B cell (primary cell): Measurements from ENCODE around the gene CTDSPL. TPM values are rescaled to one million over a fixed set of nuclear protein-coding genes. Genes with fewer than 3 reads are reported as not detected.

ENCODE experiments used
- ATAC-seq: fragments of 200-7000 bp; cut with Tn5 transposase; one replicate; pipeline ENCODE4 v1.10.0; 2021; ENCODE audit warnings: low read depth, mild to moderate bottlenecking, moderate number of reproducible peaks, moderate library complexity
- CTCF ChIA-PET: fragments of 350-600 bp; sonication (Branson Sonifier 250); formaldehyde crosslinking; loops from one replicate; lab custom pipeline; 2021; ENCODE audit warnings: antibody characterized with exemption, inconsistent platforms; lab: Charles Lee
- POLR2A ChIA-PET: fragments of 350-600 bp; sonication (Branson Sonifier 250); formaldehyde crosslinking; loops from one replicate; lab custom pipeline; 2021; ENCODE audit warnings: antibody characterized with exemption; lab: Charles Lee
- DNase-seq: peaks from one replicate; pipeline ENCODE4 v3.0.0; 2013
- H2AFZ ChIP-seq: 2 replicates; pipeline ENCODE4 v1.6.1; 2012; ENCODE audit warnings: mild to moderate bottlenecking, low read depth, low read length; ENCODE audit not compliant: insufficient read depth, poor library complexity, severe bottlenecking
- H3K27ac ChIP-seq, 2 donors: 1 replicate in 1 of 2; 2 replicates in 1 of 2; pipeline ENCODE4 v1.5.1; 2012 to 2013; ENCODE audit warnings: low read length in 2 of 2, mild to moderate bottlenecking in 2 of 2, moderate library complexity in 1 of 2
- H3K27me3 ChIP-seq, 4 experiments: fragments of 200-600 bp in 1 of 4; sonication (generic) in 1 of 4; replicated peaks in 1 of 4; 1 replicate in 2 of 4; 2 replicates in 2 of 4; pipeline versions ENCODE4 v1.6.1 to v1.7.0; 2013 to 2016; ENCODE audit warnings: low read length in 3 of 4, mild to moderate bottlenecking in 2 of 4, mixed read lengths in 1 of 4, moderate library complexity in 1 of 4; ENCODE audit not compliant: insufficient read depth in 4 of 4, control insufficient read depth in 3 of 4; ENCODE audit errors: control extremely low read depth in 1 of 4
- H3K36me3 ChIP-seq, 2 experiments: replicated peaks in 1 of 2; 1 replicate in 1 of 2; 2 replicates in 1 of 2; pipeline versions ENCODE4 v1.6.1 to v1.7.1; 2013; ENCODE audit warnings: low read length in 1 of 2; ENCODE audit not compliant: insufficient read depth in 2 of 2, control insufficient read depth in 1 of 2; ENCODE audit errors: control extremely low read depth in 1 of 2, extremely low read depth in 1 of 2
- H3K4me1 ChIP-seq, 2 donors: fragments of 200-600 bp in 1 of 2; sonication (generic) in 1 of 2; 1 replicate in 1 of 2; 2 replicates in 1 of 2; pipeline versions ENCODE4 v1.5.1 to v1.6.1; 2013 to 2017; ENCODE audit warnings: low read length in 2 of 2; ENCODE audit not compliant: control insufficient read depth in 2 of 2, insufficient read depth in 2 of 2
- H3K4me2 ChIP-seq: replicated peaks from 2 replicates; pipeline ENCODE3; 2012; ENCODE audit warnings: mild to moderate bottlenecking, low read depth, low read length; ENCODE audit not compliant: poor library complexity, severe bottlenecking
- H3K4me3 ChIP-seq, 5 experiments: fragments of 200-600 bp in 1 of 5; sonication (generic) in 1 of 5; 1 replicate in 3 of 5; 2 replicates in 2 of 5; pipeline versions ENCODE4 v1.5.1 to v1.7.0; 2011 to 2016; ENCODE audit warnings: low read length in 4 of 5, mild to moderate bottlenecking in 4 of 5, low read depth in 2 of 5, control low read depth in 1 of 5, moderate library complexity in 1 of 5; ENCODE audit not compliant: insufficient read depth in 1 of 5; ENCODE audit errors: control extremely low read depth in 1 of 5, extremely low read depth in 1 of 5
- H3K79me2 ChIP-seq: fragments of 200-600 bp; sonication (generic); one replicate; pipeline ENCODE4 v1.6.0; 2016; ENCODE audit warnings: low read length; ENCODE audit not compliant: control insufficient read depth, insufficient read depth
- H3K9ac ChIP-seq: fragments of 200-600 bp; sonication (generic); 2 replicates; pipeline ENCODE4 v1.6.1; 2017; ENCODE audit warnings: mild to moderate bottlenecking, low read length, moderate library complexity
- H3K9me3 ChIP-seq, 3 donors: one replicate each; pipeline versions ENCODE4 v1.6.1 to v1.7.1; 2013; ENCODE audit warnings: low read length in 2 of 3; ENCODE audit not compliant: control insufficient read depth in 2 of 3, insufficient read depth in 1 of 3; ENCODE audit errors: control extremely low read depth in 1 of 3
- H4K20me1 ChIP-seq: 2 replicates; pipeline ENCODE4 v1.6.0; 2012; ENCODE audit warnings: mild to moderate bottlenecking, low read length; ENCODE audit not compliant: insufficient read depth, control insufficient read depth, poor library complexity, severe bottlenecking
- H3K27ac Mint-ChIP-seq: one replicate; pipeline ENCODE4 v1.8.0; 2021; ENCODE audit warnings: mixed read lengths
- H3K27me3 Mint-ChIP-seq: one replicate; pipeline ENCODE4 v1.8.0; 2021; ENCODE audit warnings: mixed read lengths
- H3K4me1 Mint-ChIP-seq: one replicate; pipeline ENCODE4 v1.8.0; 2021; ENCODE audit warnings: mixed read lengths
- H3K4me3 Mint-ChIP-seq: one replicate; pipeline ENCODE4 v1.8.0; 2021; ENCODE audit warnings: mixed read lengths
- H3K9me3 Mint-ChIP-seq: one replicate; pipeline ENCODE4 v1.8.0; 2022; ENCODE audit warnings: mixed read lengths; ENCODE audit not compliant: insufficient read depth
- EZH2 ChIP-seq: IDR thresholded peaks from 2 replicates; pipeline ENCODE4 v1.6.1; 2012; ENCODE audit warnings: borderline replicate concordance, low read depth, mild to moderate bottlenecking, moderate library complexity, low read length; ENCODE audit not compliant: insufficient read depth, poor library complexity, severe bottlenecking
- WGBS: methylation state at CpG from one replicate; pipeline ENCODE4 v1.1.5; 2013; ENCODE audit warnings: missing lambda C conversion rate; ENCODE audit not compliant: insufficient coverage; 5-methylcytosine and 5-hydroxymethylcytosine counted together
- intact Hi-C: fragments of 100-400 bp; cut with micrococcal nuclease; formaldehyde crosslinking; loops from one replicate; pipeline ENCODE4 v1.10.0; 2022
- polyA plus RNA-seq: library from polyadenylated mRNA; depleted of rRNA; stranded (reverse); fragments of >200 nt; gene quantifications from 2 replicates; pipeline ENCODE4 v1.2.3, GENCODE V29; 2012
- total RNA-seq, 2 donors: library from RNA; stranded (reverse); fragments of 120-200 nt in 1 of 2; gene quantifications; 1 replicate in 1 of 2; 2 replicates in 1 of 2; pipeline versions ENCODE4 v1.2.3 to v1.2.4, GENCODE V29; 2013 to 2022
- TF ChIP-seq, protein P1 (sequence below): fragments of 200-600 bp; IDR thresholded peaks from one replicate; pipeline ENCODE4 v1.8.0; 2022; ENCODE audit warnings: antibody characterized with exemption, mild to moderate bottlenecking

Gene CTDSPL
- total and polyA plus RNA-seq, 2 donors (not counting 1 experiment from before 2014, with no cell fraction given), result not detected

DNA sequence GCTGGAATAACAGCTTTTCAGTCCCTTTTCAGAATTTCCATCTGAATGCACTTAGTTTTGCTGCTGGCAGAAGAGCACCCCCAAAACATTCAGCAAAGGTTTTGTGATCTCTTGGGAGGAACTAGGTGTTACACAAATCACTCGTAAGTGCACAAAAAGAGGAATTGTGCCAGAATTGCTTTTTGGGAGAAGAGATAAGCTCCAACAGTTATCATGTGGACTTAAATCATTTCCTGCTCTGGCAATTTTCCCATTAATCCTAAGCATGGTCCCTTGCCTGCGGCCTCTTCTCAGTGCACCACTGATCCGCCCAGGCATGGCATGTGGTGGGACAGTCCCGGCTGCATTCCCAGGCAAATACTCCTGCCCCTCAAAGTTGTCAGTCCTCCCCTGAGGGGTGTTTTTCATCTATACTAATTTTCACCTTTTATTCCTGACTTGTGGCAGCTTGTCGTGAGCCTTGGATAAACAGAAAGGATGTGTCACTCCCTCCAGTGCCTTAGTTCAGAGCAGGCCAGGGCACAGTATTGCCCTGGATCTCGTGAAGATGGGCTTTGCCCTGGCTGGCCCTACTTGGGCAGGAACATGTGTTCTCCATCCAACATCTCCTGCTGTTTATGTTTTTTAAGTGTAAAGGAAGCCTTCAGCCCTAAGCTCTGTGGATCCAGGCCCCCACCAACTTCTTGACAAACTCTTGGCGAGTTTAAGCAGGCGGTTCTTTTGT is 84.3 kb downstream of the CTDSPL start:
- DNase-seq, result no peak
- H3K4me3 Mint-ChIP-seq, result no peak overlapping the region
- no peak overlapping the region for H3K4me2 ChIP-seq
- no peaks in the 10 kb centered on the region for H3K79me2 ChIP-seq
- no peak overlapping the region for H3K27ac ChIP-seq
- ChIA-PET POLR2A (no interaction called here), CTCF (interaction anchor here (0.7 kb wide), 1 partner anchor 17 kb away, joined by 4 read pairs; no protein-coding TSS in a partner anchor)
- no peak for TF ChIP-seq EZH2
- H3K36me3 ChIP-seq, result no peaks in the 10 kb centered on the region
- H3K27me3 Mint-ChIP-seq, result no peaks in the 10 kb centered on the region
- intact Hi-C loops, result no loop called here
- H2AFZ ChIP-seq, result no peak overlapping the region
- H3K4me1 Mint-ChIP-seq, result no peaks in the 10 kb centered on the region
- H3K9me3 Mint-ChIP-seq, result no peaks in the 10 kb centered on the region
- no peaks in the 10 kb centered on the region for H3K9me3 ChIP-seq
- H3K9ac ChIP-seq, result no peak overlapping the region
- 60% methylated on average over 4 of the region's 8 CpGs for WGBS
- no peaks in the 10 kb centered on the region for H3K27me3 ChIP-seq
- H3K4me3 ChIP-seq, result no peak overlapping the region
- no peaks in the 10 kb centered on the region for H3K4me1 ChIP-seq
- no peak for ATAC-seq
- no peaks in the 10 kb centered on the region for H4K20me1 ChIP-seq
- H3K27ac Mint-ChIP-seq, result no peak overlapping the region

DNA sequence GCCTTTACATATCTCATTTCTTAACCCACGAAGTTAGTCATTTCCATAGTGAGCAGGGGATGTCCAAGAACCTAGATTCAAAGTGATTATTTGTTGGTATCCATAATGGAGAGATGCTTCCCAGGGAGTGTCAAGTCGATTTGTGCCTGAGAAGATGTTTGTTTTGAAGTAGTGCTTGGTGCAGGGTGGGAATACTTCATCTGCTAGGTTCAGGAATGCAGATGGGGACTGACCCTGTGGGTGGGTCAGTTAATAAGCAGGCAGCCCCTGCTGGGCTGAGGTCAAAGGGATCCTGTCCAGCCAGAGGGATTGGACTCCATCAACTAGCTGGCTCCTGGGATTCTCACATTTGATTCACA is 84.8 kb downstream of the CTDSPL start:
- H3K27me3 ChIP-seq, result no peaks in the 10 kb centered on the region
- no peaks in the 10 kb centered on the region for H3K27me3 Mint-ChIP-seq
- no peak overlapping the region for H3K4me2 ChIP-seq
- no peak for DNase-seq
- ATAC-seq, result no peak
- H3K4me1 ChIP-seq, result no peaks in the 10 kb centered on the region
- H3K36me3 ChIP-seq, result no peaks in the 10 kb centered on the region
- WGBS, result 91% methylated on average over 1 of the region's 2 CpGs
- no peak overlapping the region for H2AFZ ChIP-seq
- intact Hi-C loops, result no loop called here
- H3K4me1 Mint-ChIP-seq, result no peaks in the 10 kb centered on the region
- H3K9ac ChIP-seq, result no peak overlapping the region
- no peak overlapping the region for H3K27ac Mint-ChIP-seq
- no peak overlapping the region for H3K4me3 Mint-ChIP-seq
- H3K27ac ChIP-seq, result no peak overlapping the region
- no peaks in the 10 kb centered on the region for H3K79me2 ChIP-seq
- ChIA-PET POLR2A (no interaction called here), CTCF (interaction anchor here (0.7 kb wide), 1 partner anchor 20 kb away, joined by 3 read pairs; no protein-coding TSS in a partner anchor)
- no peaks in the 10 kb centered on the region for H3K9me3 Mint-ChIP-seq
- H4K20me1 ChIP-seq, result no peaks in the 10 kb centered on the region
- H3K4me3 ChIP-seq, result no peak overlapping the region
- TF ChIP-seq EZH2, result no peak
- TF ChIP-seq, protein P1, sequence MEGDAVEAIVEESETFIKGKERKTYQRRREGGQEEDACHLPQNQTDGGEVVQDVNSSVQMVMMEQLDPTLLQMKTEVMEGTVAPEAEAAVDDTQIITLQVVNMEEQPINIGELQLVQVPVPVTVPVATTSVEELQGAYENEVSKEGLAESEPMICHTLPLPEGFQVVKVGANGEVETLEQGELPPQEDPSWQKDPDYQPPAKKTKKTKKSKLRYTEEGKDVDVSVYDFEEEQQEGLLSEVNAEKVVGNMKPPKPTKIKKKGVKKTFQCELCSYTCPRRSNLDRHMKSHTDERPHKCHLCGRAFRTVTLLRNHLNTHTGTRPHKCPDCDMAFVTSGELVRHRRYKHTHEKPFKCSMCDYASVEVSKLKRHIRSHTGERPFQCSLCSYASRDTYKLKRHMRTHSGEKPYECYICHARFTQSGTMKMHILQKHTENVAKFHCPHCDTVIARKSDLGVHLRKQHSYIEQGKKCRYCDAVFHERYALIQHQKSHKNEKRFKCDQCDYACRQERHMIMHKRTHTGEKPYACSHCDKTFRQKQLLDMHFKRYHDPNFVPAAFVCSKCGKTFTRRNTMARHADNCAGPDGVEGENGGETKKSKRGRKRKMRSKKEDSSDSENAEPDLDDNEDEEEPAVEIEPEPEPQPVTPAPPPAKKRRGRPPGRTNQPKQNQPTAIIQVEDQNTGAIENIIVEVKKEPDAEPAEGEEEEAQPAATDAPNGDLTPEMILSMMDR, result no peak
- no peaks in the 10 kb centered on the region for H3K9me3 ChIP-seq
